Lower leg skin (tissue), 4 donors: ENCODE measurements around the gene DGKB. TPM values are rescaled to one million over a fixed set of nuclear protein-coding genes. Genes with fewer than 3 reads are reported as not detected.

Source experiments
- DNase-seq, 2 donors: peaks; one replicate each; pipeline ENCODE4 v3.0.0-alpha.2; 2019; ENCODE audit warnings: low spot score in 2 of 2
- H3K4me3 ChIP-seq: fragments of 200-600 bp; sonication (generic); 2 replicates; pipeline ENCODE4 v1.5.1; 2017; ENCODE audit warnings: mild to moderate bottlenecking, low read depth; ENCODE audit not compliant: poor library complexity, severe bottlenecking
- POLR2A ChIP-seq, 2 donors: fragments of 450-650 bp; IDR thresholded peaks; one replicate each; pipeline ENCODE4 v1.6.1; 2016 to 2017; ENCODE audit warnings: antibody characterized with exemption in 2 of 2, mild to moderate bottlenecking in 1 of 2, moderate library complexity in 1 of 2
- WGBS, 2 donors: methylation state at CpG; one replicate each; pipeline ENCODE4 v1.1.5; 2018; 5-methylcytosine and 5-hydroxymethylcytosine counted together
- intact Hi-C: fragments of 100-400 bp; cut with DNase I; formaldehyde crosslinking; loops from one replicate; pipeline ENCODE4 v1.15.0; 2023; ENCODE audit warnings: low total_unique reads
- total RNA-seq, 4 donors: library from RNA; depleted of rRNA; stranded (reverse); fragments of >200 nt; gene quantifications; one replicate each; pipeline ENCODE4 v1.1.0, GENCODE V29; 2016
- TF ChIP-seq, protein P1 (sequence below), 3 donors: fragments of 450-650 bp; IDR thresholded peaks; one replicate each; pipeline ENCODE4 v1.5.1; 2016; ENCODE audit warnings: antibody characterized with exemption in 3 of 3, mild to moderate bottlenecking in 3 of 3, moderate library complexity in 2 of 3

DGKB gene
- total RNA-seq, 4 donors from 2014 or later: 0.05 to 0.58 TPM; not detected in 2

GRCh38 chr7:14324767-14325166 is 577.8 kb downstream of the DGKB start:
- H3K4me3 ChIP-seq: no peak overlapping the region
- TF ChIP-seq, protein P1, sequence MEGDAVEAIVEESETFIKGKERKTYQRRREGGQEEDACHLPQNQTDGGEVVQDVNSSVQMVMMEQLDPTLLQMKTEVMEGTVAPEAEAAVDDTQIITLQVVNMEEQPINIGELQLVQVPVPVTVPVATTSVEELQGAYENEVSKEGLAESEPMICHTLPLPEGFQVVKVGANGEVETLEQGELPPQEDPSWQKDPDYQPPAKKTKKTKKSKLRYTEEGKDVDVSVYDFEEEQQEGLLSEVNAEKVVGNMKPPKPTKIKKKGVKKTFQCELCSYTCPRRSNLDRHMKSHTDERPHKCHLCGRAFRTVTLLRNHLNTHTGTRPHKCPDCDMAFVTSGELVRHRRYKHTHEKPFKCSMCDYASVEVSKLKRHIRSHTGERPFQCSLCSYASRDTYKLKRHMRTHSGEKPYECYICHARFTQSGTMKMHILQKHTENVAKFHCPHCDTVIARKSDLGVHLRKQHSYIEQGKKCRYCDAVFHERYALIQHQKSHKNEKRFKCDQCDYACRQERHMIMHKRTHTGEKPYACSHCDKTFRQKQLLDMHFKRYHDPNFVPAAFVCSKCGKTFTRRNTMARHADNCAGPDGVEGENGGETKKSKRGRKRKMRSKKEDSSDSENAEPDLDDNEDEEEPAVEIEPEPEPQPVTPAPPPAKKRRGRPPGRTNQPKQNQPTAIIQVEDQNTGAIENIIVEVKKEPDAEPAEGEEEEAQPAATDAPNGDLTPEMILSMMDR (IDR thresholded peaks at IDR 0.05): no peak
- TF ChIP-seq POLR2A (IDR thresholded peaks at IDR 0.05): no peak

DNA sequence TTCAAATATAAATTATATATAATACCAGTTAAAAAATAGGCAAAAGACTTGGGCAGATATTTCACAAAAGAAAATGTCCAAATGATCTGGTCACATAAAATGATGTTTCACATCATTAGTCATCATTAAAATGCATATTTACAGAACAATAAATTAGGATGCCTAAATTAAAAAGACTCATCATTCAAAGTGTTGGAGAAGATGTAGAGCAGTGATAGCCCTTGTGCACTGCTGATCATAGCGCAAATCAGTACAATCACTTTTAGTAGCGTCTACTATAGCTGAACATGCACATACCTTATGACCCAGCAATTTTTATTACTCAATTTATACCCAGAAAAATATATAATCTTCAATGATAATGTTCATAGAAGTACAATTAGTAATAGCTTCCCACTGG is 579.8 kb downstream of the DGKB start:
- WGBS, 2 donors: 92 to 94% methylated on average over 2 of the region's 2 CpGs
- intact Hi-C loops: no loop called here
- H3K4me3 ChIP-seq: no peak overlapping the region
- DNase-seq: no peak
- TF ChIP-seq, protein P1 (IDR thresholded peaks at IDR 0.05): no peak
- TF ChIP-seq POLR2A (IDR thresholded peaks at IDR 0.05): no peak

More at GRCh38 chr7:14324767-14325166, 577.8 kb downstream of the DGKB start:
- intact Hi-C loops: no loop called here
- 24 to 30% methylated on average over 3 of the region's 3 CpGs for WGBS, 2 donors
- no peak for DNase-seq

DNA sequence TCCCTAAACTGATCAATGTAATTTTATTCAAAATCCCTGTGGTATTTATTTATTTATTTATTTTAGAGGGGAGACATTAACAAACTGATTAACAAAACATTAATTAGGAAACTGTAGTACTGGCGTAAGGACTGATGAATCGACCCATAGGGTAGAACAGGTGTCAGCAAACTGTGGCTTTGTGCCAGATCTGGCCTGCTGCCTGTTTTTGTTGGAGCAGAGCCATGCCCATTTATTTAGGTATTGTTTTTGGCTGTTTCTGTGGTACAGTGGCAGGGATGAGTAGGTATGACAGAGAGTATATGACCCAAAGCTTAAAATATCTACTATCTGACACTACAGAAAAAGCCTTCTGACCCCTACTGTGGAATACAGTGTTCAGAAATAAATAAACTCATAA is 580.6 kb downstream of the DGKB start:
- no peak for DNase-seq
- no peak overlapping the region for H3K4me3 ChIP-seq
- intact Hi-C loops: no loop called here
- TF ChIP-seq, protein P1 (IDR thresholded peaks at IDR 0.05): no peak
- no peak for TF ChIP-seq POLR2A (IDR thresholded peaks at IDR 0.05)
- 40 to 46% methylated on average over 2 of the region's 2 CpGs for WGBS, 2 donors

DNA sequence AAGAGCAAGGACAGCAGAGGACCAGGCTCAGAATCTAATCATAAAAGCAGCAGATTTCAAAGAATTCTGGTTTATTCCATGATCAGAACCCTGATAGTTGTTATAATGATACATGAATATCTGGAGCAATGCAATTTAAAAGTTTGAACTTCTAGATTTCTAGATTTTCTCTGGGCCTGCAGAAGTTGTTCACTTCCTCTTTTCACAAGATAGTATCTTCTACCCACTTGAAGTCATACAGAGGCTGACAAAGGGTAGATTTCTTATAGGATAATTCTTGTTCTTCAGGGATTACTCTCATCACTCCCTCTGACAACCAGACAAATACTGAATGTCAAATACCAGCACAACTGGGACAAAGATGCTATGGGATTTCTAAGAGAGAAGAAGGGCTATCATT is 593.1 kb downstream of the DGKB start:
- intact Hi-C loops: no loop called here
- no peak for TF ChIP-seq POLR2A (IDR thresholded peaks at IDR 0.05)
- TF ChIP-seq, protein P1 (IDR thresholded peaks at IDR 0.05): no peak
- H3K4me3 ChIP-seq: no peak overlapping the region
- DNase-seq: no peak

- no peak for DNase-seq
- H3K4me3 ChIP-seq: no peak overlapping the region
- TF ChIP-seq POLR2A (IDR thresholded peaks at IDR 0.05): no peak
- TF ChIP-seq, protein P1 (IDR thresholded peaks at IDR 0.05): no peak
- WGBS, 2 donors: 66 to 69% methylated on average over 4 of the region's 4 CpGs
- intact Hi-C loops: no loop called here
Observed at GRCh38 chr7:14305233-14305866, 597.2 kb downstream of the DGKB start.

- WGBS, 2 donors: 68 to 74% methylated on average over 2 of the region's 2 CpGs
- intact Hi-C loops: no loop called here
- DNase-seq: no peak
- no peak overlapping the region for H3K4me3 ChIP-seq
- TF ChIP-seq, protein P1 (IDR thresholded peaks at IDR 0.05): no peak
- no peak for TF ChIP-seq POLR2A (IDR thresholded peaks at IDR 0.05)
Observed at GRCh38 chr7:14303536-14303935, 599.0 kb downstream of the DGKB start.
